Psoas muscle (tissue), 8 donors: ENCODE results near the gene DGAT2. TPM values are rescaled to one million over a fixed set of nuclear protein-coding genes. Genes with fewer than 3 reads are reported as not detected.
"Not testable (repeated sequence)": the region's sequence is repeated elsewhere in the genome, so short reads cannot be mapped to it uniquely, and the experiment has no call there.

Source experiments
- ATAC-seq, 4 donors: fragments of 200-7000 bp; cut with Tn5 transposase; one replicate each; pipeline ENCODE4 v1.9.1; 2020; ENCODE audit warnings: moderate library complexity in 3 of 4, mild to moderate bottlenecking in 2 of 4
- DNase-seq, 2 donors: peaks; one replicate each; pipeline ENCODE4 v3.0.0-alpha.2; 2020
- H3K27ac ChIP-seq: fragments of 200-600 bp; one replicate; pipeline ENCODE4 v1.8.0; 2022
- H3K27me3 ChIP-seq, 3 donors: fragments of 200-600 bp in 1 of 3; one replicate each; pipeline versions ENCODE4 v1.6.1 to v1.8.0; 2013 to 2022; ENCODE audit warnings: low read length in 2 of 3, mild to moderate bottlenecking in 2 of 3, moderate library complexity in 1 of 3; ENCODE audit not compliant: insufficient read depth in 3 of 3
- H3K36me3 ChIP-seq, 2 donors: fragments of 200-600 bp in 1 of 2; one replicate each; pipeline versions ENCODE4 v1.6.1 to v1.8.0; 2013 to 2022; ENCODE audit warnings: low read depth in 1 of 2, mild to moderate bottlenecking in 1 of 2, moderate library complexity in 1 of 2; ENCODE audit not compliant: insufficient read depth in 1 of 2
- H3K4me1 ChIP-seq: fragments of 200-600 bp; one replicate; pipeline ENCODE4 v1.8.0; 2022
- H3K4me3 ChIP-seq: fragments of 200-600 bp; one replicate; pipeline ENCODE4 v1.8.0; 2022; ENCODE audit warnings: mild to moderate bottlenecking
- H3K9me3 ChIP-seq: fragments of 200-600 bp; one replicate; pipeline ENCODE4 v1.8.0; 2022
- CTCF ChIP-seq: fragments of 200-600 bp; IDR thresholded peaks from one replicate; pipeline ENCODE4 v1.8.0; 2022; ENCODE audit warnings: antibody characterized with exemption
- WGBS, 3 donors: extraction: QIAGEN DNeasy Blood & Tissue Kit; methylation state at CpG; one replicate each; pipeline versions ENCODE4 v1.1.6 to v1.1.7; 2013; 5-methylcytosine and 5-hydroxymethylcytosine counted together
- intact Hi-C, 2 donors: fragments of 100-400 bp; cut with DNase I; formaldehyde crosslinking; loops; one replicate each; pipeline versions ENCODE4 v1.11.0 to v1.14.2; 2022
- polyA plus RNA-seq, 3 donors: library from polyadenylated mRNA; stranded (reverse); fragments of 200-250 nt; gene quantifications; one replicate each; pipeline ENCODE4 v1.2.3, GENCODE V29; 2013
- total RNA-seq, 4 donors: library from RNA; stranded (reverse); fragmentation: NEBNext Ultra II Directional in 2 of 4; extraction: Animal tissue kit (Norgen Biotek cat#: 25700) in 2 of 4; gene quantifications; one replicate each; pipeline versions ENCODE4 v1.2.1 to v1.2.4, GENCODE V29; 2021 to 2023
- donor health status: healthy with polysubstance abuse.
- donor health status: DM: no; HTN: no; CAD: no; lungs with moderate emphysema.
- donor health status: Bipolar disorder and iron deficiency.
- donor health status: healthy.
- donor health status: DM: yes; HTN: yes; CAD: no.
- donor health status: DM: no; HTN: no; CAD: no.
- donor health status: DM: no; HTN: no; CAD: no.
- donor health status: DM: yes; HTN: yes; CAD: no.

DGAT2 gene
- total and polyA plus RNA-seq, 7 donors = 1.1 to 14.1 (median 3.2) TPM

GRCh38 chr11:75735181-75735845 is 33.3 kb upstream of the DGAT2 start:
- Histone ChIP-seq H3K27me3 (no peaks in the 10 kb centered on the region), H3K27ac (no peak overlapping the region), H3K4me1 (peaks cover 4% of the 10 kb centered on the region), H3K9me3 (no peaks in the 10 kb centered on the region), H3K4me3 (no peak overlapping the region), H3K36me3 (no peaks in the 10 kb centered on the region)
- ATAC-seq (peak; percentile 64 to 73 (median 68)), DNase-seq (no peak)
- intact Hi-C loops = no loop called here
- WGBS, 3 donors = 30 to 41% (median 32%) methylated on average over 4 of the region's 4 CpGs
- no peak for TF ChIP-seq CTCF

GRCh38 chr11:75737314-75737713 is 31.3 kb upstream of the DGAT2 start:
- TF ChIP-seq CTCF = no peak
- ATAC-seq (no peak), DNase-seq (no peak)
- WGBS, 3 donors = 82 to 88% (median 86%) methylated on average over 6 of the region's 6 CpGs
- no peak overlapping the region for H3K27ac ChIP-seq
- no peaks in the 10 kb centered on the region for H3K27me3 ChIP-seq
- H3K9me3 ChIP-seq = no peaks in the 10 kb centered on the region
- H3K4me1 ChIP-seq = peaks cover 4% of the 10 kb centered on the region
- H3K36me3 ChIP-seq = no peaks in the 10 kb centered on the region
- no peak overlapping the region for H3K4me3 ChIP-seq
- intact Hi-C loops = no loop called here

- intact Hi-C loops = no loop called here
- peaks cover 1% of the 10 kb centered on the region for H3K4me1 ChIP-seq
- H3K27ac ChIP-seq = no peak overlapping the region
- no peak for ATAC-seq
- H3K27me3 ChIP-seq = no peaks in the 10 kb centered on the region
- TF ChIP-seq CTCF = no peak
- WGBS, 3 donors = 92 to 100% (median 94%) methylated on average over 1 of the region's 1 CpG
- H3K9me3 ChIP-seq = no peaks in the 10 kb centered on the region
- no peaks in the 10 kb centered on the region for H3K36me3 ChIP-seq
- H3K4me3 ChIP-seq = no peak overlapping the region
- DNase-seq = no peak
These were observed 27.9 kb upstream of the DGAT2 start for GRCh38 chr11:75740681-75741080.

- H3K27ac ChIP-seq, H3K4me3 ChIP-seq, intact Hi-C loops, H3K36me3 ChIP-seq, H3K9me3 ChIP-seq, ATAC-seq, H3K27me3 ChIP-seq, DNase-seq, H3K4me1 ChIP-seq: not testable (repeated sequence)
- WGBS, 3 donors = 92 to 98% (median 96%) methylated on average over 4 of the region's 4 CpGs
These were observed 25.4 kb upstream of the DGAT2 start for GRCh38 chr11:75743159-75743558.

- H3K36me3 ChIP-seq = no peaks in the 10 kb centered on the region
- ATAC-seq (peak; percentile 62 to 95 (median 85)), DNase-seq (no peak)
- WGBS, 3 donors = 27 to 31% (median 29%) methylated on average over 9 of the region's 9 CpGs
- peaks cover 0 to 2% (median 0%) of the 10 kb centered on the region in 3 donors for H3K27me3 ChIP-seq
- peaks cover 7% of the 10 kb centered on the region for H3K4me1 ChIP-seq
- intact Hi-C loops = no loop called here
- H3K9me3 ChIP-seq = no peaks in the 10 kb centered on the region
- no peak overlapping the region for H3K27ac ChIP-seq
- no peak for TF ChIP-seq CTCF
- no peak overlapping the region for H3K4me3 ChIP-seq
These were observed 24.6 kb upstream of the DGAT2 start for GRCh38 chr11:75743711-75744563.
